ENCODE data around the gene ASCC1.

- TF ChIP-seq POLR2A (IDR thresholded peaks at IDR 0.05) = no peak
- TF ChIP-seq CTCF (IDR thresholded peaks at IDR 0.05) = no peak
- peak; percentile 69 for TF ChIP-seq POLR2AphosphoS5 (IDR thresholded peaks at IDR 0.05)
Observed at GRCh38 chr10:72242675-72243074, 26.6 kb upstream of the ASCC1 start.
